NCI-H1436 treated with DMSO at 0.1 percent for 48 hours (cell line): Measurements from ENCODE around the gene ERICH6.

Experiments
- DNase-seq: peaks from one replicate; lab custom pipeline; 2025; lab: John Stamatoyannopoulos, UW

Gene ERICH6

GRCh38 chr3:150613709-150614480 is 89.8 kb downstream of the ERICH6 start:
- no peak for DNase-seq

GRCh38 chr3:150613034-150613433 is 90.7 kb downstream of the ERICH6 start:
- DNase-seq, result no peak

- DNase-seq, result no peak
Measured at GRCh38 chr3:150612494-150612893, 91.2 kb downstream of the ERICH6 start.

GRCh38 chr3:150611666-150612065 is 92.1 kb downstream of the ERICH6 start:
- DNase-seq, result no peak

- no peak for DNase-seq
Measured at GRCh38 chr3:150610785-150611184, 92.9 kb downstream of the ERICH6 start.

GRCh38 chr3:150609988-150610387 is 93.7 kb downstream of the ERICH6 start:
- no peak for DNase-seq
